ENCODE measurements around the gene IFRD1.

The IFRD1 gene

DNA sequence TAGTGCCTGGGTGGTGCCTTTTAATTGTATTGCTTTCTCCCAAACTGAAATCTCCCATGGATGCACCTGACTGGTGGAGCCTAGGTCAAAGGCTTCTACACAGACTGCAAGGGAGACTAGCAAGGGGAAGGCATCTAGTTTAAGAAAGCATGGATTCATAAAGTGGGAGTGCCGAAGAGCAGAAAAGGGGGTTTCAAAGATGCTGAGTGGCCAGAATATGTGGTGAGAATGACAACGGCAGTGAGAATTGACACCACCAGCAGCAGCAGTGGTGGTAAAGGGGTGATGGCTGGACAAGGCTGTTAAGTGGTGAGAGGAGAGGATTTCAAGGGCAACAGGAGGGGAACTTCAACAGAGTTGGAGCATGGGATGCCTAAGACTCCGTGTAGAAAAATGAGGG is 67.2 kb downstream of the IFRD1 start:
- H3K36me3 ChIP-seq (ENCODE audit: control insufficient read depth in 2 of 2, insufficient read depth in 1 of 2, low read length in 2 of 2), result no peaks in the 10 kb centered on the region
- POLR2A ChIA-PET, result no interaction called here

DNA sequence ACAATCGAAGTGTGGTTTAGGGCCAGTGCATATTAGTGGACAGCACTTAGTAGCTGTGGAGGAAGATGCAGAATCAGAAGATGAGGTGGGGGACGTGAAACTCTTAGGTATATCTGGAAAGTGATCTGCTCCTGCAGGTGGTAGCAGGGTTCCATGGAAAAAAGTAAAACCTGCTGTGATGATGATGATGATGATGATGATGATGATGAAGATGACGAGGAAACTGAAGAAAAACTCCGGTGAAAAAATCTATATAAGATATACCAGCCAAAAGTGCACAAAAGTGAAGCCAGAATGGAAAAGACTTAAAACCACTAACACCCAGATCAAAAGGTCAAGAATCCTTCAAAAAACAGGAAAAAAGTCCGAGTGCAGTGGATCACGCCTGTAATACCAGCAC is 70.5 kb downstream of the IFRD1 start:
- Histone ChIP-seq H3K27ac (ENCODE audit: extremely low read depth, low read depth, low read length) (no peak overlapping the region), H3K36me3 (ENCODE audit: control insufficient read depth in 2 of 2, insufficient read depth in 1 of 2, low read length in 2 of 2) (no peaks in the 10 kb centered on the region), H3K4me3 (ENCODE audit: low read depth, low read length) (no peak overlapping the region), H3K4me1 (ENCODE audit: control insufficient read depth, insufficient read depth, low read length) (no peaks in the 10 kb centered on the region), H3K9me3 (ENCODE audit: control insufficient read depth, insufficient read depth, low read depth, low read length) (no peaks in the 10 kb centered on the region)
- ChIA-PET CTCF (no interaction called here), POLR2A (no interaction called here)
- TF ChIP-seq ZNF311 (tag by site-specific recombination; IDR thresholded peaks at IDR 0.05; ENCODE audit: borderline replicate concordance), result no peak
- TF ChIP-seq, protein P1, sequence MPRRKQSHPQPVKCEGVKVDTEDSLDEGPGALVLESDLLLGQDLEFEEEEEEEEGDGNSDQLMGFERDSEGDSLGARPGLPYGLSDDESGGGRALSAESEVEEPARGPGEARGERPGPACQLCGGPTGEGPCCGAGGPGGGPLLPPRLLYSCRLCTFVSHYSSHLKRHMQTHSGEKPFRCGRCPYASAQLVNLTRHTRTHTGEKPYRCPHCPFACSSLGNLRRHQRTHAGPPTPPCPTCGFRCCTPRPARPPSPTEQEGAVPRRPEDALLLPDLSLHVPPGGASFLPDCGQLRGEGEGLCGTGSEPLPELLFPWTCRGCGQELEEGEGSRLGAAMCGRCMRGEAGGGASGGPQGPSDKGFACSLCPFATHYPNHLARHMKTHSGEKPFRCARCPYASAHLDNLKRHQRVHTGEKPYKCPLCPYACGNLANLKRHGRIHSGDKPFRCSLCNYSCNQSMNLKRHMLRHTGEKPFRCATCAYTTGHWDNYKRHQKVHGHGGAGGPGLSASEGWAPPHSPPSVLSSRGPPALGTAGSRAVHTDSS (tag by site-specific recombination; IDR thresholded peaks at IDR 0.05), result peak; percentile 92

More for the DNA sequence above, 67.2 kb downstream of the IFRD1 start:
- H3K9me3 ChIP-seq (ENCODE audit: control insufficient read depth, insufficient read depth, low read depth, low read length), result no peaks in the 10 kb centered on the region
- CTCF ChIA-PET, result no interaction called here
- H3K27ac ChIP-seq (ENCODE audit: extremely low read depth, low read depth, low read length), result no peak overlapping the region
- TF ChIP-seq ZNF555 (tag by site-specific recombination; conservative IDR thresholded peaks at IDR 0.05), result no peak
- no peak for TF ChIP-seq ZNF791 (tag by site-specific recombination; IDR thresholded peaks at IDR 0.05)
- no peak for TF ChIP-seq SALL2 (tag by site-specific recombination; IDR thresholded peaks at IDR 0.05; ENCODE audit: borderline replicate concordance)
- TF ChIP-seq, protein P2, sequence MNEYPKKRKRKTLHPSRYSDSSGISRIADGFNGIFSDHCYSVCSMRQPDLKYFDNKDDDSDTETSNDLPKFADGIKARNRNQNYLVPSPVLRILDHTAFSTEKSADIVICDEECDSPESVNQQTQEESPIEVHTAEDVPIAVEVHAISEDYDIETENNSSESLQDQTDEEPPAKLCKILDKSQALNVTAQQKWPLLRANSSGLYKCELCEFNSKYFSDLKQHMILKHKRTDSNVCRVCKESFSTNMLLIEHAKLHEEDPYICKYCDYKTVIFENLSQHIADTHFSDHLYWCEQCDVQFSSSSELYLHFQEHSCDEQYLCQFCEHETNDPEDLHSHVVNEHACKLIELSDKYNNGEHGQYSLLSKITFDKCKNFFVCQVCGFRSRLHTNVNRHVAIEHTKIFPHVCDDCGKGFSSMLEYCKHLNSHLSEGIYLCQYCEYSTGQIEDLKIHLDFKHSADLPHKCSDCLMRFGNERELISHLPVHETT (tag by site-specific recombination; IDR thresholded peaks at IDR 0.05), result no peak
- no peak for TF ChIP-seq RBAK (tag by site-specific recombination; IDR thresholded peaks at IDR 0.05)
- TF ChIP-seq, protein P3, sequence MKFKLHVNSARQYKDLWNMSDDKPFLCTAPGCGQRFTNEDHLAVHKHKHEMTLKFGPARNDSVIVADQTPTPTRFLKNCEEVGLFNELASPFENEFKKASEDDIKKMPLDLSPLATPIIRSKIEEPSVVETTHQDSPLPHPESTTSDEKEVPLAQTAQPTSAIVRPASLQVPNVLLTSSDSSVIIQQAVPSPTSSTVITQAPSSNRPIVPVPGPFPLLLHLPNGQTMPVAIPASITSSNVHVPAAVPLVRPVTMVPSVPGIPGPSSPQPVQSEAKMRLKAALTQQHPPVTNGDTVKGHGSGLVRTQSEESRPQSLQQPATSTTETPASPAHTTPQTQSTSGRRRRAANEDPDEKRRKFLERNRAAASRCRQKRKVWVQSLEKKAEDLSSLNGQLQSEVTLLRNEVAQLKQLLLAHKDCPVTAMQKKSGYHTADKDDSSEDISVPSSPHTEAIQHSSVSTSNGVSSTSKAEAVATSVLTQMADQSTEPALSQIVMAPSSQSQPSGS (tag by site-specific recombination; IDR thresholded peaks at IDR 0.05; ENCODE audit: low read depth), result no peak
- TF ChIP-seq ZNF311 (tag by site-specific recombination; IDR thresholded peaks at IDR 0.05; ENCODE audit: borderline replicate concordance), result no peak
- TF ChIP-seq ZNF629 (tag by site-specific recombination; IDR thresholded peaks at IDR 0.05), result no peak
- TF ChIP-seq ZNF114 (tag by site-specific recombination; IDR thresholded peaks at IDR 0.05), result no peak
- TF ChIP-seq KLF16 (tag by site-specific recombination; IDR thresholded peaks at IDR 0.05), result no peak
- H3K4me1 ChIP-seq (ENCODE audit: control insufficient read depth, insufficient read depth, low read length), result no peaks in the 10 kb centered on the region
- H3K4me3 ChIP-seq (ENCODE audit: low read depth, low read length), result no peak overlapping the region

DNA sequence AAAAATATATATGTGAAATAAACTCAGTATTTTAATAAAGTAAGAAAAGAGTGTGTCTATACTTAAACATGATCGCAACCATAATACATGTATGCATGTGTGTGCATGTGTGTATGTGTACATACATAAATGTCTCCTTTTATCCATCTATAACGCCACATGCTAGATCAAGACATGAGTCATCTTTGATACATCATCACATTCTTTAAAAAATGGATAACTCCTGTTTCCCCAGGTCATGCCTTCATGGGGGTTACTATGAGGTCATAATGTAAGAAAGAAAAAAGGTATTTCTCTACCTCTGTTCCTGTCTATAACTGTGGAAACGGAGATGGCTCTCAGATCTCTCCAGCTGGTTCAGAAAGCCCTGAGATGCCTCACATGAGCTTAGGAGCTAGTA is 71.7 kb downstream of the IFRD1 start:
- no peaks in the 10 kb centered on the region for H3K36me3 ChIP-seq (ENCODE audit: control insufficient read depth in 2 of 2, insufficient read depth in 1 of 2, low read length in 2 of 2)
- no peak overlapping the region for H3K4me3 ChIP-seq (ENCODE audit: low read depth, low read length)
- POLR2A ChIA-PET, result no interaction called here
- no peaks in the 10 kb centered on the region for H3K4me1 ChIP-seq (ENCODE audit: control insufficient read depth, insufficient read depth, low read length)
- H3K27ac ChIP-seq (ENCODE audit: extremely low read depth, low read depth, low read length), result no peak overlapping the region
- CTCF ChIA-PET, result no interaction called here
- H3K9me3 ChIP-seq (ENCODE audit: control insufficient read depth, insufficient read depth, low read depth, low read length), result no peaks in the 10 kb centered on the region
- TF ChIP-seq TRIM28 (IDR thresholded peaks at IDR 0.05; ENCODE audit: borderline replicate concordance, low read length) (no peak), ZNF544 (tag by site-specific recombination; IDR thresholded peaks at IDR 0.05) (no peak), SETDB1 (IDR thresholded peaks at IDR 0.05; ENCODE audit: insufficient read length, low read length) (no peak), ZNF530 (tag by site-specific recombination; IDR thresholded peaks at IDR 0.05; ENCODE audit: low read depth) (no peak), ZNF571 (tag by site-specific recombination; IDR thresholded peaks at IDR 0.05) (no peak), ZNF266 (tag by site-specific recombination; IDR thresholded peaks at IDR 0.05; ENCODE audit: low read depth) (no peak), ZNF768 (tag by site-specific recombination; IDR thresholded peaks at IDR 0.05) (no peak), KLF16 (tag by site-specific recombination; IDR thresholded peaks at IDR 0.05) (no peak), ZNF529 (tag by site-specific recombination; IDR thresholded peaks at IDR 0.05; ENCODE audit: insufficient replicate concordance) (no peak), ZNF629 (tag by site-specific recombination; IDR thresholded peaks at IDR 0.05) (no peak), ZBTB7A (tag by site-specific recombination; IDR thresholded peaks at IDR 0.05; ENCODE audit: low read depth) (no peak)
- TF ChIP-seq, protein P4, sequence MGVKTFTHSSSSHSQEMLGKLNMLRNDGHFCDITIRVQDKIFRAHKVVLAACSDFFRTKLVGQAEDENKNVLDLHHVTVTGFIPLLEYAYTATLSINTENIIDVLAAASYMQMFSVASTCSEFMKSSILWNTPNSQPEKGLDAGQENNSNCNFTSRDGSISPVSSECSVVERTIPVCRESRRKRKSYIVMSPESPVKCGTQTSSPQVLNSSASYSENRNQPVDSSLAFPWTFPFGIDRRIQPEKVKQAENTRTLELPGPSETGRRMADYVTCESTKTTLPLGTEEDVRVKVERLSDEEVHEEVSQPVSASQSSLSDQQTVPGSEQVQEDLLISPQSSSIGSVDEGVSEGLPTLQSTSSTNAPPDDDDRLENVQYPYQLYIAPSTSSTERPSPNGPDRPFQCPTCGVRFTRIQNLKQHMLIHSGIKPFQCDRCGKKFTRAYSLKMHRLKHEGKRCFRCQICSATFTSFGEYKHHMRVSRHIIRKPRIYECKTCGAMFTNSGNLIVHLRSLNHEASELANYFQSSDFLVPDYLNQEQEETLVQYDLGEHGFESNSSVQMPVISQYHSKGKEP (tag by site-specific recombination; IDR thresholded peaks at IDR 0.05), result no peak
- TF ChIP-seq, protein P5, sequence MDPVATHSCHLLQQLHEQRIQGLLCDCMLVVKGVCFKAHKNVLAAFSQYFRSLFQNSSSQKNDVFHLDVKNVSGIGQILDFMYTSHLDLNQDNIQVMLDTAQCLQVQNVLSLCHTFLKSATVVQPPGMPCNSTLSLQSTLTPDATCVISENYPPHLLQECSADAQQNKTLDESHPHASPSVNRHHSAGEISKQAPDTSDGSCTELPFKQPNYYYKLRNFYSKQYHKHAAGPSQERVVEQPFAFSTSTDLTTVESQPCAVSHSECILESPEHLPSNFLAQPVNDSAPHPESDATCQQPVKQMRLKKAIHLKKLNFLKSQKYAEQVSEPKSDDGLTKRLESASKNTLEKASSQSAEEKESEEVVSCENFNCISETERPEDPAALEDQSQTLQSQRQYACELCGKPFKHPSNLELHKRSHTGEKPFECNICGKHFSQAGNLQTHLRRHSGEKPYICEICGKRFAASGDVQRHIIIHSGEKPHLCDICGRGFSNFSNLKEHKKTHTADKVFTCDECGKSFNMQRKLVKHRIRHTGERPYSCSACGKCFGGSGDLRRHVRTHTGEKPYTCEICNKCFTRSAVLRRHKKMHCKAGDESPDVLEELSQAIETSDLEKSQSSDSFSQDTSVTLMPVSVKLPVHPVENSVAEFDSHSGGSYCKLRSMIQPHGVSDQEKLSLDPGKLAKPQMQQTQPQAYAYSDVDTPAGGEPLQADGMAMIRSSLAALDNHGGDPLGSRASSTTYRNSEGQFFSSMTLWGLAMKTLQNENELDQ (tag by site-specific recombination; IDR thresholded peaks at IDR 0.05; ENCODE audit: low read depth), result no peak
- TF ChIP-seq, protein P6, sequence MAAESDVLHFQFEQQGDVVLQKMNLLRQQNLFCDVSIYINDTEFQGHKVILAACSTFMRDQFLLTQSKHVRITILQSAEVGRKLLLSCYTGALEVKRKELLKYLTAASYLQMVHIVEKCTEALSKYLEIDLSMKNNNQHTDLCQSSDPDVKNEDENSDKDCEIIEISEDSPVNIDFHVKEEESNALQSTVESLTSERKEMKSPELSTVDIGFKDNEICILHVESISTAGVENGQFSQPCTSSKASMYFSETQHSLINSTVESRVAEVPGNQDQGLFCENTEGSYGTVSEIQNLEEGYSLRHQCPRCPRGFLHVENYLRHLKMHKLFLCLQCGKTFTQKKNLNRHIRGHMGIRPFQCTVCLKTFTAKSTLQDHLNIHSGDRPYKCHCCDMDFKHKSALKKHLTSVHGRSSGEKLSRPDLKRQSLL (tag by site-specific recombination; IDR thresholded peaks at IDR 0.05), result no peak

All from HEK293 (cell line).